Immature natural killer cell (primary cell): ENCODE measurements around the gene CHST8. TPM values are rescaled to one million over a fixed set of nuclear protein-coding genes. Genes with fewer than 3 reads are reported as not detected.

Experiments used
- DNase-seq, 3 donors: peaks; one replicate each; pipeline ENCODE4 v3.0.0; 2022; ENCODE audit warnings: mixed read lengths in 1 of 3
- H3K27ac Mint-ChIP-seq, 6 donors: one replicate each; pipeline ENCODE4 v1.8.0; 2020; ENCODE audit warnings: mixed read lengths in 6 of 6, mild to moderate bottlenecking in 5 of 6, inconsistent platforms in 4 of 6, moderate library complexity in 3 of 6
- H3K27me3 Mint-ChIP-seq, 3 donors: one replicate each; pipeline ENCODE4 v1.8.0; 2020 to 2021; ENCODE audit warnings: low read depth in 3 of 3, mild to moderate bottlenecking in 3 of 3, mixed read lengths in 3 of 3, moderate library complexity in 3 of 3, inconsistent platforms in 1 of 3
- H3K36me3 Mint-ChIP-seq, 3 donors: one replicate each; pipeline ENCODE4 v1.8.0; 2020; ENCODE audit warnings: mixed read lengths in 3 of 3, inconsistent platforms in 2 of 3, mild to moderate bottlenecking in 2 of 3
- H3K4me1 Mint-ChIP-seq, 2 donors: one replicate each; pipeline ENCODE4 v1.8.0; 2020; ENCODE audit warnings: inconsistent platforms in 2 of 2, mild to moderate bottlenecking in 2 of 2, mixed read lengths in 2 of 2, moderate library complexity in 1 of 2
- H3K4me3 Mint-ChIP-seq, 5 donors: one replicate each; pipeline ENCODE4 v1.8.0; 2020; ENCODE audit warnings: mild to moderate bottlenecking in 5 of 5, mixed read lengths in 5 of 5, inconsistent platforms in 3 of 5, moderate library complexity in 3 of 5
- H3K9me3 Mint-ChIP-seq, 6 donors: one replicate each; pipeline ENCODE4 v1.8.0; 2020; ENCODE audit warnings: mild to moderate bottlenecking in 6 of 6, mixed read lengths in 6 of 6, inconsistent platforms in 4 of 6, moderate library complexity in 3 of 6
- polyA plus RNA-seq, 3 donors: library from polyadenylated mRNA; unstranded; fragments of 300-500 nt; fragmentation: Illumina TruSeq; gene quantifications; one replicate each; pipeline ENCODE4 v1.2.3, GENCODE V29; 2021

Gene CHST8
- not detected for polyA plus RNA-seq

- DNase-seq: no peak
- H3K36me3 Mint-ChIP-seq: no peaks in the 10 kb centered on the region
- H3K27ac Mint-ChIP-seq: no peak within 1 kb of the TSS
- no peaks in the 10 kb centered on the region for H3K9me3 Mint-ChIP-seq
- peaks cover 2 to 27% (median 9%) of the 10 kb centered on the region in 3 donors for H3K27me3 Mint-ChIP-seq
- no peaks in the 10 kb centered on the region for H3K4me1 Mint-ChIP-seq
- no peak within 1 kb of the TSS for H3K4me3 Mint-ChIP-seq
Observed at GRCh38 chr19:33621811-33622504, at the start of gene CHST8. CHST8 (plus strand) TSS chr19:33621953; CDS start chr19:33689262, 67,309 bp downstream.

GRCh38 chr19:33572929-33573328 lies 48.8 kb upstream of the CHST8 start:
- Mint-ChIP-seq H3K36me3 (peaks cover 0 to 5% (median 0%) of the 10 kb centered on the region in 3 donors), H3K9me3 (peaks cover 5 to 18% (median 13%) of the 10 kb centered on the region in 6 donors), H3K27ac (no peak overlapping the region), H3K4me3 (no peak overlapping the region), H3K27me3 (peaks cover 11 to 16% (median 14%) of the 10 kb centered on the region in 3 donors), H3K4me1 (no peaks in the 10 kb centered on the region)
- DNase-seq: no peak

- Mint-ChIP-seq H3K9me3 (peaks cover 5 to 18% (median 13%) of the 10 kb centered on the region in 6 donors), H3K27me3 (peaks cover 6 to 9% (median 7%) of the 10 kb centered on the region in 3 donors), H3K27ac (no peak overlapping the region), H3K36me3 (peaks cover 0 to 5% (median 0%) of the 10 kb centered on the region in 3 donors), H3K4me1 (no peaks in the 10 kb centered on the region), H3K4me3 (no peak overlapping the region)
- no peak for DNase-seq
Observed at GRCh38 chr19:33574824-33575223, 46.9 kb upstream of the CHST8 start.

- peaks cover 0 to 5% (median 0%) of the 10 kb centered on the region in 3 donors for H3K36me3 Mint-ChIP-seq
- H3K27me3 Mint-ChIP-seq: peaks cover 2 to 4% (median 3%) of the 10 kb centered on the region in 3 donors
- H3K9me3 Mint-ChIP-seq: peaks cover 5 to 15% (median 10%) of the 10 kb centered on the region in 6 donors
- no peaks in the 10 kb centered on the region for H3K4me1 Mint-ChIP-seq
- DNase-seq: no peak
- no peak overlapping the region for H3K4me3 Mint-ChIP-seq
- H3K27ac Mint-ChIP-seq: no peak overlapping the region
Observed at GRCh38 chr19:33578697-33579096, 43.1 kb upstream of the CHST8 start.

- no peak overlapping the region for H3K27ac Mint-ChIP-seq
- peaks cover 3 to 6% (median 4%) of the 10 kb centered on the region in 3 donors for H3K27me3 Mint-ChIP-seq
- no peaks in the 10 kb centered on the region for H3K4me1 Mint-ChIP-seq
- H3K36me3 Mint-ChIP-seq: no peaks in the 10 kb centered on the region
- no peak for DNase-seq
- peaks cover 0 to under 1% (median 0%) of the 10 kb centered on the region in 6 donors for H3K9me3 Mint-ChIP-seq
- H3K4me3 Mint-ChIP-seq: no peak overlapping the region
Observed at GRCh38 chr19:33580026-33580644, 41.6 kb upstream of the CHST8 start.

GRCh38 chr19:33580645-33581037 lies 41.1 kb upstream of the CHST8 start:
- H3K27ac Mint-ChIP-seq: no peak overlapping the region
- H3K4me3 Mint-ChIP-seq: no peak overlapping the region
- no peaks in the 10 kb centered on the region for H3K4me1 Mint-ChIP-seq
- peaks cover 3 to 6% (median 4%) of the 10 kb centered on the region in 3 donors for H3K27me3 Mint-ChIP-seq
- no peaks in the 10 kb centered on the region for H3K36me3 Mint-ChIP-seq
- DNase-seq: no peak
- no peaks in the 10 kb centered on the region for H3K9me3 Mint-ChIP-seq

GRCh38 chr19:33582914-33583313 lies 38.8 kb upstream of the CHST8 start:
- peaks cover 0 to 6% (median 1%) of the 10 kb centered on the region in 3 donors for H3K27me3 Mint-ChIP-seq
- H3K4me3 Mint-ChIP-seq: no peak overlapping the region
- no peaks in the 10 kb centered on the region for H3K36me3 Mint-ChIP-seq
- no peak overlapping the region for H3K27ac Mint-ChIP-seq
- H3K9me3 Mint-ChIP-seq: peaks cover 0 to 14% (median 4%) of the 10 kb centered on the region in 6 donors
- DNase-seq: no peak
- no peaks in the 10 kb centered on the region for H3K4me1 Mint-ChIP-seq

GRCh38 chr19:33587150-33587549 lies 34.6 kb upstream of the CHST8 start:
- DNase-seq: no peak
- Mint-ChIP-seq H3K4me1 (no peaks in the 10 kb centered on the region), H3K27me3 (peaks cover 0 to 6% (median 4%) of the 10 kb centered on the region in 3 donors), H3K9me3 (peaks cover 0 to 18% (median 4%) of the 10 kb centered on the region in 6 donors), H3K36me3 (no peaks in the 10 kb centered on the region), H3K27ac (no peak overlapping the region), H3K4me3 (no peak overlapping the region)

- Mint-ChIP-seq H3K4me3 (no peak overlapping the region), H3K27ac (no peak overlapping the region), H3K4me1 (no peaks in the 10 kb centered on the region), H3K9me3 (peaks cover 0 to 18% (median 4%) of the 10 kb centered on the region in 6 donors), H3K36me3 (no peaks in the 10 kb centered on the region), H3K27me3 (peaks cover 0 to 8% (median 6%) of the 10 kb centered on the region in 3 donors)
- no peak for DNase-seq
Observed at GRCh38 chr19:33590224-33590623, 31.5 kb upstream of the CHST8 start.

- Mint-ChIP-seq H3K4me1 (no peaks in the 10 kb centered on the region), H3K36me3 (peaks cover 0 to 5% (median 0%) of the 10 kb centered on the region in 3 donors), H3K27ac (no peak overlapping the region), H3K4me3 (no peak overlapping the region), H3K9me3 (peaks cover 0 to 7% (median under 1%) of the 10 kb centered on the region in 6 donors), H3K27me3 (peaks cover 0 to 14% (median 11%) of the 10 kb centered on the region in 3 donors)
- DNase-seq: no peak
Observed at GRCh38 chr19:33595783-33596182, 26.0 kb upstream of the CHST8 start.

GRCh38 chr19:33601583-33601982 lies 20.2 kb upstream of the CHST8 start:
- H3K27ac Mint-ChIP-seq: no peak overlapping the region
- peaks cover 1 to 16% (median 7%) of the 10 kb centered on the region in 3 donors for H3K27me3 Mint-ChIP-seq
- DNase-seq: no peak
- H3K4me3 Mint-ChIP-seq: no peak overlapping the region
- H3K36me3 Mint-ChIP-seq: peaks cover 0 to 8% (median 3%) of the 10 kb centered on the region in 3 donors
- H3K4me1 Mint-ChIP-seq: no peaks in the 10 kb centered on the region
- H3K9me3 Mint-ChIP-seq: peaks cover 9 to 24% (median 13%) of the 10 kb centered on the region in 6 donors

GRCh38 chr19:33602576-33603204 lies 19.1 kb upstream of the CHST8 start:
- no peak for DNase-seq
- peaks cover 0 to 8% (median 3%) of the 10 kb centered on the region in 3 donors for H3K36me3 Mint-ChIP-seq
- no peak overlapping the region for H3K4me3 Mint-ChIP-seq
- H3K4me1 Mint-ChIP-seq: no peaks in the 10 kb centered on the region
- H3K9me3 Mint-ChIP-seq: peaks cover 8 to 24% (median 13%) of the 10 kb centered on the region in 6 donors
- no peak overlapping the region for H3K27ac Mint-ChIP-seq
- H3K27me3 Mint-ChIP-seq: peaks cover 1 to 16% (median 7%) of the 10 kb centered on the region in 3 donors

- H3K27me3 Mint-ChIP-seq: peaks cover 1 to 16% (median 7%) of the 10 kb centered on the region in 3 donors
- H3K9me3 Mint-ChIP-seq: peaks cover 8 to 24% (median 13%) of the 10 kb centered on the region in 6 donors
- H3K4me3 Mint-ChIP-seq: no peak overlapping the region
- H3K36me3 Mint-ChIP-seq: peaks cover 0 to 8% (median 3%) of the 10 kb centered on the region in 3 donors
- H3K4me1 Mint-ChIP-seq: no peaks in the 10 kb centered on the region
- DNase-seq: no peak
- no peak overlapping the region for H3K27ac Mint-ChIP-seq
Observed at GRCh38 chr19:33603377-33603776, 18.4 kb upstream of the CHST8 start.

GRCh38 chr19:33604651-33605050 lies 17.1 kb upstream of the CHST8 start:
- H3K27me3 Mint-ChIP-seq: peaks cover 1 to 16% (median 5%) of the 10 kb centered on the region in 3 donors
- H3K4me3 Mint-ChIP-seq: no peak overlapping the region
- DNase-seq: no peak
- peaks cover 0 to 4% (median 3%) of the 10 kb centered on the region in 3 donors for H3K36me3 Mint-ChIP-seq
- H3K4me1 Mint-ChIP-seq: no peaks in the 10 kb centered on the region
- peaks cover 5 to 20% (median 13%) of the 10 kb centered on the region in 6 donors for H3K9me3 Mint-ChIP-seq
- no peak overlapping the region for H3K27ac Mint-ChIP-seq
